RWPE1 (cell line): Measurements from ENCODE around the gene DLGAP4.

Experiments
- CTCF ChIA-PET: fragments of 350-600 bp; sonication (Branson Sonifier 250); formaldehyde crosslinking; extraction: SDS; loops from one replicate; lab custom pipeline; 2021; lab: Yijun Ruan, JAX
- POLR2A ChIA-PET: fragments of 400-600 bp; formaldehyde crosslinking; extraction: SDS; loops from one replicate; lab custom pipeline; 2020; ENCODE audit warnings: antibody characterized with exemption; ENCODE audit not compliant: low non-redundant PET; lab: Yijun Ruan, JAX
- DNase-seq: peaks from one replicate; pipeline ENCODE4 v3.0.0; 2012; ENCODE audit warnings: low spot score
- H3K27ac ChIP-seq: fragments of 450-650 bp; 2 replicates; pipeline ENCODE4 v1.5.1; 2017
- CTCF ChIP-seq: fragments of 450-650 bp; conservative IDR thresholded peaks from 2 replicates; pipeline ENCODE4 v1.5.1; 2017; ENCODE audit warnings: low read depth, mild to moderate bottlenecking

The DLGAP4 gene

GRCh38 chr20:36541227-36541767, 235.2 kb downstream of the DLGAP4 start, which contains the start of gene MYL9:
Gene MYL9, plus strand, starts transcription at chr20:36541519. Its CDS starts 3,366 bp downstream, at chr20:36544885.
- CTCF ChIA-PET, result interaction anchor here (0.6 to 1.4 kb wide), 4 partner anchors 10 to 102 kb away, joined by 3 to 5 read pairs (median 4); no protein-coding TSS in a partner anchor
- H3K27ac ChIP-seq, result no peak within 1 kb of the TSS
- DNase-seq, result peak; percentile 76
- TF ChIP-seq CTCF, result no peak
- POLR2A ChIA-PET, result interaction anchor here (0.7 kb wide), 1 partner anchor 554 kb away, joined by 4 read pairs; no protein-coding TSS in a partner anchor

- ChIA-PET POLR2A (interaction anchor here (0.7 kb wide), 1 partner anchor 553 kb away, joined by 4 read pairs; no protein-coding TSS in a partner anchor), CTCF (interaction anchor here (0.5 to 1.4 kb wide), 6 partner anchors 9 to 63 kb away, joined by 3 to 5 read pairs (median 3); no protein-coding TSS in a partner anchor)
- no peak overlapping the region for H3K27ac ChIP-seq
- TF ChIP-seq CTCF, result no peak; the same call in 1 of the 2 replicates
- no peak for DNase-seq
Observed at GRCh38 chr20:36541768-36542488, 235.8 kb downstream of the DLGAP4 start.

GRCh38 chr20:36542516-36543183, 236.5 kb downstream of the DLGAP4 start:
- ChIA-PET CTCF (interaction anchor here (0.5 to 1.4 kb wide), 5 partner anchors 8 to 655 kb away, joined by 3 to 5 read pairs (median 3); no protein-coding TSS in a partner anchor), POLR2A (no interaction called here)
- no peak for TF ChIP-seq CTCF
- DNase-seq, result no peak
- H3K27ac ChIP-seq, result no peak overlapping the region

GRCh38 chr20:36543184-36544133, 237.3 kb downstream of the DLGAP4 start:
- TF ChIP-seq CTCF, result no peak
- no peak for DNase-seq
- CTCF ChIA-PET, result interaction anchor here (0.5 to 1.6 kb wide), 2 partner anchors 51 to 656 kb away, joined by 4 to 6 read pairs; no protein-coding TSS in a partner anchor
- POLR2A ChIA-PET, result no interaction called here
- peak overlapping the region; percentile 58 for H3K27ac ChIP-seq

GRCh38 chr20:36544134-36545018, 238.2 kb downstream of the DLGAP4 start:
- no peak for TF ChIP-seq CTCF
- CTCF ChIA-PET, result interaction anchor here (1.6 kb wide), 1 partner anchor 52 kb away, joined by 6 read pairs; no protein-coding TSS in a partner anchor
- POLR2A ChIA-PET, result no interaction called here
- peak; percentile 71 for DNase-seq
- peak overlapping the region; percentile 58 for H3K27ac ChIP-seq
